Cardiac muscle cell (in vitro differentiated cells and primary cell): ENCODE results near the gene SNAPC1. TPM values are rescaled to one million over a fixed set of nuclear protein-coding genes. Genes with fewer than 3 reads are reported as not detected.

ENCODE experiments used
- DNase-seq, 2 donors: peaks; one replicate each; pipeline versions ENCODE4 v3.0.0 to v3.0.0-alpha.2; 2010 to 2017; ENCODE audit warnings: low read depth in 1 of 2, low spot score in 1 of 2
- H3K27ac ChIP-seq: fragments of 200-600 bp; sonication (generic); 2 replicates; pipeline ENCODE4 v1.5.1; 2016
- H3K27me3 ChIP-seq: fragments of 200-600 bp; sonication (generic); 2 replicates; pipeline ENCODE4 v1.6.0; 2016; ENCODE audit warnings: control low read depth
- H3K36me3 ChIP-seq: fragments of 200-600 bp; sonication (generic); 2 replicates; pipeline ENCODE4 v1.5.1; 2016; ENCODE audit warnings: control low read depth
- H3K4me1 ChIP-seq: fragments of 200-600 bp; sonication (generic); 2 replicates; pipeline ENCODE4 v1.8.1; 2017; ENCODE audit warnings: low read depth, mild to moderate bottlenecking, mixed run types
- H3K4me3 ChIP-seq: fragments of 200-600 bp; sonication (generic); 2 replicates; pipeline ENCODE4 v1.5.1; 2016; ENCODE audit warnings: mild to moderate bottlenecking
- H3K9me3 ChIP-seq: fragments of 200-600 bp; sonication (generic); 2 replicates; pipeline ENCODE4 v1.5.1; 2017; ENCODE audit warnings: low read depth, mild to moderate bottlenecking, control low read depth
- CTCF ChIP-seq: IDR thresholded peaks from 2 replicates; pipeline ENCODE4 v1.5.1; 2012; ENCODE audit warnings: low read depth, mild to moderate bottlenecking, low read length
- polyA plus RNA-seq: library from polyadenylated mRNA; unstranded; fragments of >200 nt; fragmentation: Nextera tagmentation; extraction: Ambion mirVana; gene quantifications from 2 replicates; pipeline ENCODE4 v1.2.1, GENCODE V29; 2016
- total RNA-seq: library from RNA; depleted of rRNA; stranded (reverse); fragments of >200 nt; gene quantifications from 2 replicates; pipeline ENCODE4 v1.2.3, GENCODE V29; 2016

The SNAPC1 gene
- total and polyA plus RNA-seq, 2 experiments from 2014 or later = 13.0 to 17.3 TPM

- H3K9me3 ChIP-seq = no peaks in the 10 kb centered on the region
- no peak for DNase-seq
- H3K4me1 ChIP-seq = peaks cover 9% of the 10 kb centered on the region
- H3K27ac ChIP-seq = no peak overlapping the region
- no peak for TF ChIP-seq CTCF
- no peaks in the 10 kb centered on the region for H3K36me3 ChIP-seq
- no peak overlapping the region for H3K4me3 ChIP-seq
- no peaks in the 10 kb centered on the region for H3K27me3 ChIP-seq
Observed at GRCh38 chr14:61836807-61837206, 74.6 kb downstream of the SNAPC1 start.

GRCh38 chr14:61837336-61838229 lies 75.4 kb downstream of the SNAPC1 start:
- no peak overlapping the region for H3K27ac ChIP-seq
- no peaks in the 10 kb centered on the region for H3K27me3 ChIP-seq
- H3K36me3 ChIP-seq = no peaks in the 10 kb centered on the region
- peak; percentile 88 for TF ChIP-seq CTCF
- H3K4me3 ChIP-seq = no peak overlapping the region
- H3K9me3 ChIP-seq = no peaks in the 10 kb centered on the region
- peaks cover 9% of the 10 kb centered on the region for H3K4me1 ChIP-seq
- DNase-seq = peak; percentile 88

GRCh38 chr14:61838661-61839245 lies 76.5 kb downstream of the SNAPC1 start:
- Histone ChIP-seq H3K4me3 (no peak overlapping the region), H3K36me3 (no peaks in the 10 kb centered on the region), H3K4me1 (peaks cover 9% of the 10 kb centered on the region), H3K27ac (no peak overlapping the region), H3K27me3 (no peaks in the 10 kb centered on the region), H3K9me3 (no peaks in the 10 kb centered on the region)
- no peak for TF ChIP-seq CTCF
- DNase-seq = peak in 1 of 2 donors; percentile 47

GRCh38 chr14:61839507-61839906 lies 77.3 kb downstream of the SNAPC1 start:
- Histone ChIP-seq H3K27ac (no peak overlapping the region), H3K9me3 (no peaks in the 10 kb centered on the region), H3K4me1 (peaks cover 9% of the 10 kb centered on the region), H3K4me3 (no peak overlapping the region), H3K27me3 (no peaks in the 10 kb centered on the region), H3K36me3 (no peaks in the 10 kb centered on the region)
- peak in 1 of 2 donors; percentile 84 for DNase-seq
- no peak for TF ChIP-seq CTCF

- DNase-seq = peak; percentile 18 to 51
- no peaks in the 10 kb centered on the region for H3K36me3 ChIP-seq
- H3K4me3 ChIP-seq = no peak overlapping the region
- H3K27ac ChIP-seq = no peak overlapping the region
- no peaks in the 10 kb centered on the region for H3K27me3 ChIP-seq
- peaks cover 9% of the 10 kb centered on the region for H3K4me1 ChIP-seq
- TF ChIP-seq CTCF = no peak
- H3K9me3 ChIP-seq = no peaks in the 10 kb centered on the region
Observed at GRCh38 chr14:61841145-61841544, 78.9 kb downstream of the SNAPC1 start.

Other genes with a start within 250 kb of the SNAPC1 start
- gene HIF1A, start 66.9 kb upstream of the SNAPC1 start, total RNA-seq = 107 and 108 TPM in 2 replicates
- gene HIF1A, start 66.9 kb upstream of the SNAPC1 start, polyA plus RNA-seq = 119 and 166 TPM in 2 replicates
- 0.07 and 0.71 TPM in 2 replicates for gene SYT16, start 50.3 kb downstream of the SNAPC1 start, total RNA-seq
- gene SYT16, start 50.3 kb downstream of the SNAPC1 start, polyA plus RNA-seq = 0.16 TPM in 1 of 2 replicates, not detected in the other